ENCODE data around the gene PLXNC1.

The PLXNC1 gene

DNA sequence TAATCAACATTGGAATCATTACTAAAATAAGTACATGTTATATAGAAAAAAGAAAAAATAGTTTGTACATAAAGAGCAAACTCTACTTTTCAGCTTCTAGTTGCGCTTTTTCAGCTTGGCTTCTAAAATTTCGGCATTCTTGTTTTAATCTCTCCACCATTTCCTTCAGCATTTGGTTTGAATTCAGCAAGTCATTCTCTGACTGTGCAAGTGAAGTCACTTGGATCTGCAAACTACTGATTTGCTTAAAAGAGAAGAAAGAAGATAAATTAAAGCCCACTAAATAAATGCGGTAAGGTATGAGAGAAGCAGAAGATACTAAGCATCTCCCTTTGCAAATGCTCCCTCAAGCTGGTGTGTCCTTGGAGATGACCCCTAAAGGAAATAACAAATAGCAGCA is 185.0 kb downstream of the PLXNC1 start:
- DNase-seq (ENCODE audit: low read depth in 1 of 2, low spot score in 1 of 2) = no peak
- TF ChIP-seq JUND (IDR thresholded peaks at IDR 0.05; ENCODE audit: low read depth) = no peak
- in situ Hi-C loops (cut with HindIII; ENCODE audit: low pct_unique_long_range_greater_than_20kb, low sequenced_read_pairs) = no loop called here

DNA sequence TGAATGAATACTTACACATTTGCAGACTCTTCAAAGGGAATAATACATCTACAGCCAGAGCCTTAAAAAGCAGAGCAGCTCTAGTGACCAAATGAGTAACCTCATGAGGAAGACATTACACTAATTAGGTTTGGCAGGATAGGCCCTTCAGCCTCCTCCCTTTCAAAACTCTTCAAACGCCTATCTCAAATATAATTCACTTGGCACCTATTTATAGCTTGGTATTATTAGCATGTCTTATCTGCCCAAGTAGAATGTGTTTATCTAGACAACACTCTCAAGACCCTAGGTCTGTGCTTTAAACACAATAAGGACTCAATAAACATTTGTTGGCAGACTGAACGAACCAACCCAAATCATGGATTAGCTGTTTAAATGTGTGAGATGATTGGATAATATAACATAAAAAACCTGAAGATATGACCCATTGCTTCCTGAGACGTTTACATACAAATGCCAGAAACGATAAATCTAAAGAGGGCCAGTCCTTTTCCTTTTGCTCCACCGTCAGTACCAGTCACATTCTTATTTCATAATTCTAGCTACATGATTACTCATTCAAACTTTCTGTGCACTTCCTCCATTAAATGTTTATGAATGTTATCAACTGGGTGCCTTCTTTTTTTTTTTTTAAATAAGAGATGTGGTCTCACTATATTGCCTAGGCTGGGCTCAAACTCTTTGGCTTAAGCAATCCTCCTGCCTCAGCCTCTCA is 188.0 kb downstream of the PLXNC1 start:
- no peak for TF ChIP-seq JUND (IDR thresholded peaks at IDR 0.05; ENCODE audit: low read depth)
- DNase-seq (ENCODE audit: low read depth in 1 of 2, low spot score in 1 of 2) = no peak
- in situ Hi-C loops (cut with HindIII; ENCODE audit: low pct_unique_long_range_greater_than_20kb, low sequenced_read_pairs) = no loop called here

DNA sequence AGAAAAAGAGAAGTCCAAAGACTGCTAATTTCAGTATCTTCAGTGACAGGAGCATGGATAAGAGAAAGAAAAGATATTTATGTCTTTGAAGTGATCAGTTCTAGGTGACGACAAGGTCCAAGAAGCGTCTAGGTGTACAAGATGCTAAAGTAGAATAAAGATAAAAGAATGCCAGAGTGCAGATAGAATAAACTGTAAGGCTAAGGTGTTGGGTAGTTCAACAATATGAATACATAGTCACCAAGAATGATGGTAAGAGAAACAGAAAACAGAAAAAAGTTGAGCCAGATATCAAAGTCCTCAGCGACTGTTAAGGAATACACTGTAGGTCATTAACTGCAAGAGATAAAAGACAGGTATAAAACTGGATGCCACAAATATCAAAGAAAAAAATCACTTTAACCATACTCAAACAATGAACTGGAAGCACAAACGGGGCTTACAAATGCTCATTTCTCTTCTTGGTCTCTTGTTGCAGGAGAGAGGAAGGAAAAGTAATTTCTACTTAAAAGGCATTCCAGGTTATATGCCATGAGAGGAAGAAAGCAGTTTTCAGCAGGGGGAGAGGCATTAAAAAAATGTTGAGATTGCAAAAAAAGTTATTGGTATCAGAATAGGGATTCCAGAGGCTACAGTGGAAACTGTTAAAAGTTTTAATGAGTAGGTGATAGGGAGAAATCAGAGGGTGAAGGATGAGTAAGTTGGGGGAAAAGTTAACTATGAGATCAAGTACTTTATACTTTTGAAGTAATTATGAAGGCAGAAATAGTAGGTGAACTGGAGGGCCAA is 189.8 kb downstream of the PLXNC1 start:
- in situ Hi-C loops (cut with HindIII; ENCODE audit: low pct_unique_long_range_greater_than_20kb, low sequenced_read_pairs) = no loop called here
- TF ChIP-seq JUND (IDR thresholded peaks at IDR 0.05; ENCODE audit: low read depth) = no peak
- no peak for DNase-seq (ENCODE audit: low read depth in 1 of 2, low spot score in 1 of 2)

DNA sequence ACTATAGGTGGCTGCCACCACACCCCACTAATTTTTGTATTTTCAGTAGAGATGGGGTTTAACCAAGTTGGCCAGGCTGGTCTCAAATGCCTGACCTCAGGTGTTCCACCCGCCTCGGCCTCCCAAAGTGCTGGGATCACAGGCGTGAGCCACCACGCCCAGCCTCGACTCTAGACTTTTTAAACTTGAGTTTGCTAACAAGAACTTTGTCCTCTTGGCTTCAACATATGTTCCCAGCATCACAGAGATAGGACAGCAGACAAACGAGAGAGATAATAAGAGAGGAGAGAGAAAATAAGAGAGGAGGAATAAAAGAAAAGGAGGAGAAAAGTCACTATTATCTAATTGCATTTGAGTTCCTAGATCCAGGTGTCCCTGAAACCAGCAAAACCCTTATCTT is 192.2 kb downstream of the PLXNC1 start:
- in situ Hi-C loops (cut with HindIII; ENCODE audit: low pct_unique_long_range_greater_than_20kb, low sequenced_read_pairs) = no loop called here
- no peak for DNase-seq (ENCODE audit: low read depth in 1 of 2, low spot score in 1 of 2)
- no peak for TF ChIP-seq JUND (IDR thresholded peaks at IDR 0.05; ENCODE audit: low read depth)

DNA sequence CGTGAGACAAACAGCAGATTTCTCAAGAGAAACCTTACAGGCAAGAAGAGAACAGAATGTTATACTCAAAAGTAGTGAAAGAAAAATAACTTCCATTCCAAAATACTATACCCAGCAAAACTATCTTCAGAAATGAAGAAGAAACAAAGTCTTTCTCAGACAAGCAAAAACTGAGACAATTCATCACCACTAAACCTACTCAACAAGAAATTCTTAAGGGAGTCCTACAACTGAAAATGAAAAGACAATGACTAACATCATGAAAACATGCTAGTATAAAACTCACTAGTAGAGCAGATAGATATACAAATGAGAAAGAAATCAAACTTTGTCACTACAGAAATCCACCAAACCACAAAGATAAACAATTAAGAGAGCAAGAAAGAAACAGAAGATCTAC is 204.8 kb downstream of the PLXNC1 start:
- no peak for DNase-seq (ENCODE audit: low read depth in 1 of 2, low spot score in 1 of 2)
- no peak for TF ChIP-seq JUND (IDR thresholded peaks at IDR 0.05; ENCODE audit: low read depth)
- in situ Hi-C loops (cut with HindIII; ENCODE audit: low pct_unique_long_range_greater_than_20kb, low sequenced_read_pairs) = no loop called here

All from T47D (cell line).